Measurements from ENCODE around the gene ATG10. TPM values are rescaled to one million over a fixed set of nuclear protein-coding genes. Genes with fewer than 3 reads are reported as not detected.

The ATG10 gene
- total RNA-seq, 4 donors from 2014 or later, result 8.4 to 10.6 TPM; not detected in 2

- no peak for DNase-seq
- no peaks in the 10 kb centered on the region for H3K27me3 ChIP-seq
- in situ Hi-C loops (cut with MboI; ENCODE audit: low pct_ligation_motif_present in 1 of 4, low pct_unique_long_range_greater_than_20kb in 1 of 4, low sequenced_read_pairs in 3 of 4), result loop anchor here in 2 of 4 donors (25.0 kb wide), 2 partner anchors 414 to 639 kb away; no protein-coding TSS in a partner anchor
Measured at GRCh38 chr5:82151662-82152061, 179.8 kb downstream of the ATG10 start.

GRCh38 chr5:82152978-82153481 is 181.2 kb downstream of the ATG10 start:
- H3K27me3 ChIP-seq, result no peaks in the 10 kb centered on the region
- no peak for DNase-seq
- no peak for TF ChIP-seq EP300 (IDR thresholded peaks at IDR 0.05; ENCODE audit: low read depth)
- no peak for TF ChIP-seq POLR2A (IDR thresholded peaks at IDR 0.05)
- no peak for TF ChIP-seq CTCF (IDR thresholded peaks at IDR 0.05)
- WGBS, 2 donors (ENCODE audit: low coverage in 1 of 2), result 67 to 87% methylated on average over 4 of the region's 4 CpGs
- no peak overlapping the region for H3K27ac ChIP-seq
- H3K36me3 ChIP-seq, result no peaks in the 10 kb centered on the region
- peaks cover 0 to 5% (median 2%) of the 10 kb centered on the region in 4 donors for H3K4me1 ChIP-seq
- in situ Hi-C loops (cut with MboI; ENCODE audit: low pct_ligation_motif_present in 1 of 4, low pct_unique_long_range_greater_than_20kb in 1 of 4, low sequenced_read_pairs in 3 of 4) (loop anchor here in 2 of 4 donors (25.0 kb wide), 2 partner anchors 416 to 641 kb away; no protein-coding TSS in a partner anchor), intact Hi-C loops (cut with DNase I; ENCODE audit: low total_unique reads) (no loop called here)
- no peaks in the 10 kb centered on the region for H3K9me3 ChIP-seq
- H3K4me3 ChIP-seq, result no peak overlapping the region

More at GRCh38 chr5:82151662-82152061, 179.8 kb downstream of the ATG10 start:
- intact Hi-C loops (cut with DNase I; ENCODE audit: low total_unique reads), result no loop called here
- Histone ChIP-seq H3K4me3 (no peak overlapping the region), H3K27ac (no peak overlapping the region), H3K4me1 (peaks cover 0 to 5% (median 2%) of the 10 kb centered on the region in 4 donors), H3K36me3 (no peaks in the 10 kb centered on the region), H3K9me3 (no peaks in the 10 kb centered on the region)
- TF ChIP-seq POLR2AphosphoS5 (IDR thresholded peaks at IDR 0.05), result no peak
- TF ChIP-seq EP300 (IDR thresholded peaks at IDR 0.05; ENCODE audit: low read depth), result no peak
- no peak for TF ChIP-seq CTCF (IDR thresholded peaks at IDR 0.05)
- no peak for TF ChIP-seq POLR2A (IDR thresholded peaks at IDR 0.05)
- 67 to 100% methylated on average over 1 of the region's 1 CpG for WGBS, 2 donors (ENCODE audit: low coverage in 1 of 2)

GRCh38 chr5:82154776-82155175 is 183.0 kb downstream of the ATG10 start:
- H3K27ac ChIP-seq, result no peak overlapping the region
- H3K4me1 ChIP-seq, result peaks cover 0 to 5% (median 2%) of the 10 kb centered on the region in 4 donors
- TF ChIP-seq POLR2A (IDR thresholded peaks at IDR 0.05) (no peak), POLR2AphosphoS5 (IDR thresholded peaks at IDR 0.05) (no peak), EP300 (IDR thresholded peaks at IDR 0.05; ENCODE audit: low read depth) (no peak), CTCF (IDR thresholded peaks at IDR 0.05) (no peak)
- H3K4me3 ChIP-seq, result no peak overlapping the region
- in situ Hi-C loops (cut with MboI; ENCODE audit: low pct_ligation_motif_present in 1 of 4, low pct_unique_long_range_greater_than_20kb in 1 of 4, low sequenced_read_pairs in 3 of 4), result loop anchor here in 2 of 4 donors (25.0 kb wide), 2 partner anchors 417 to 642 kb away; no protein-coding TSS in a partner anchor
- H3K9me3 ChIP-seq, result no peaks in the 10 kb centered on the region
- intact Hi-C loops (cut with DNase I; ENCODE audit: low total_unique reads), result no loop called here
- H3K36me3 ChIP-seq, result no peaks in the 10 kb centered on the region
- no peaks in the 10 kb centered on the region for H3K27me3 ChIP-seq
- no peak for DNase-seq
- 71% methylated on average over 1 of the region's 1 CpG for WGBS, 2 donors (ENCODE audit: low coverage in 1 of 2)

DNA sequence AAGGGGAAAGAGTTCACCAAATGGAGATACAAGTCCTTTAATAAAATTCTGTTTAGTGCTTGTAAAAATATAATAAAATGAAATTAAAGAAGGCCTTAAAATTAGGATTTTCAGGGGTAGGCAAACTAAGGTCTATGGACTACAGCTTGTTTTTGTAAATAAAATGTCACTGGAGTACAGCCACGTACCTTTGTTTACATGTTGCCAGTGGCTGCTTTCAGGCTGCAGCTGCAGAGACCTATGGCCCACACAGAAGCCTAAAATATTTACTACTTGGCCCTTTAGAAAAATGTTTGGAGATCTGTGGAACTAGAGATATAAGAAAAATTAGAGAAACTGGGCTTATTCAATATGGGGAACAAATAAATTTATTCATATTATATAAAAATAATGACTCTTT is 183.5 kb downstream of the ATG10 start:
- 0 to 71% methylated on average over 1 of the region's 1 CpG for WGBS, 2 donors (ENCODE audit: low coverage in 1 of 2)
- TF ChIP-seq EP300 (IDR thresholded peaks at IDR 0.05; ENCODE audit: low read depth), result no peak
- no peak for TF ChIP-seq CTCF (IDR thresholded peaks at IDR 0.05)
- no peak for TF ChIP-seq POLR2A (IDR thresholded peaks at IDR 0.05)
- no peak for TF ChIP-seq POLR2AphosphoS5 (IDR thresholded peaks at IDR 0.05)
- H3K36me3 ChIP-seq, result no peaks in the 10 kb centered on the region
- H3K9me3 ChIP-seq, result no peaks in the 10 kb centered on the region
- no peak for DNase-seq
- intact Hi-C loops (cut with DNase I; ENCODE audit: low total_unique reads), result no loop called here
- H3K4me3 ChIP-seq, result no peak overlapping the region
- H3K4me1 ChIP-seq, result peaks cover 0 to 5% (median 2%) of the 10 kb centered on the region in 4 donors
- no peak overlapping the region for H3K27ac ChIP-seq
- no peaks in the 10 kb centered on the region for H3K27me3 ChIP-seq
- in situ Hi-C loops (cut with MboI; ENCODE audit: low pct_ligation_motif_present in 1 of 4, low pct_unique_long_range_greater_than_20kb in 1 of 4, low sequenced_read_pairs in 3 of 4), result loop anchor here in 2 of 4 donors (25.0 kb wide), 2 partner anchors 418 to 643 kb away; no protein-coding TSS in a partner anchor

All from transverse colon (tissue), 4 donors.